ENCODE data around the gene PIEZO1. TPM values are rescaled to one million over a fixed set of nuclear protein-coding genes. Genes with fewer than 3 reads are reported as not detected.

PIEZO1 gene
- total and polyA plus RNA-seq, 10 of the 15 experiments (the other 5 are each of a cell fraction or from before 2014, with no cell fraction given): 1.3 to 169 (median 33.4) TPM

DNA sequence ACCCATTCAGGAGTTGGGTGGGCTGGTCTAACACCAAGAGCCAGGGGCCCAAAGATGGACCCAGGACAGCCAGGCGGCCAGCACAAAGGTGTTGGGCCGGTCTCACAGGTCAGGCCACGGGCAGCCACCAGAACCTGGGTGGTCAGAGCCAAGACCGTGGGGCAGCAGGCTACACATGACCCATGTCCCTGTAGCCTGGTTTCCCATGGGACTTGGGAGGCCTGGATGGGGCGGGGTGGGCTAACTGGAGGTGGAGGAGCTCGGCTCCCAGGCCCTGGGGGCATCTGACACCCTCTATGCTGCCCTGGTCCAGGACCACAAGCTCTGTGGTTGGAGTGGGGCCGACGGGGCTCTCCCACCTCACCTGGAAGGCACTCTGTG, 61.5 kb downstream of the PIEZO1 start:
- intact Hi-C loops (cut with micrococcal nuclease; ENCODE audit: unreplicated experiment) (no loop called here), in situ Hi-C loops (cut with MboI) (no loop called here)
- POLR2A ChIA-PET: no interaction called here
- peaks cover 0 to 63% of the 10 kb centered on the region in 2 experiments for H3K36me3 ChIP-seq (ENCODE audit: control insufficient read depth in 2 of 2, insufficient read depth in 2 of 2, low read length in 1 of 2)
- BruUV-seq (replicated peaks): no TSS peak
- H3K79me2 ChIP-seq (ENCODE audit: control insufficient read depth, insufficient read depth, low read length): no peaks in the 10 kb centered on the region
- CTCF ChIA-PET: no interaction called here
- no peak overlapping the region for H3K4me2 ChIP-seq (ENCODE audit: control insufficient read depth, insufficient read depth)
- ATAC-seq (no peak), DNase-seq (ENCODE audit: low read depth, low spot score) (no peak), FAIRE-seq (no peak)
- H3K4me3 ChIP-seq: no peak overlapping the region
- H3K9ac ChIP-seq (ENCODE audit: control insufficient read depth, insufficient read depth, low read length): no peak overlapping the region
- no peak overlapping the region for H2AFZ ChIP-seq (ENCODE audit: control insufficient read depth, low read depth, low read length)
- TF ChIP-seq RCOR1 (conservative IDR thresholded peaks at IDR 0.05; ENCODE audit: low read depth, low read length): no peak
- no peak for TF ChIP-seq HDAC2 (IDR thresholded peaks at IDR 0.05)
- TF ChIP-seq USF1 (IDR thresholded peaks at IDR 0.05; ENCODE audit: borderline replicate concordance, extremely low read length, insufficient read depth, low read depth, low read length): no peak
- TF ChIP-seq CEBPB (IDR thresholded peaks at IDR 0.05; ENCODE audit: borderline replicate concordance in 1 of 2, low read depth in 2 of 2, low read length in 2 of 2): no peak
- TF ChIP-seq SUPT20H (IDR thresholded peaks at IDR 0.05; ENCODE audit: borderline replicate concordance, control insufficient read depth, low read depth, low read length): no peak
- TF ChIP-seq, protein P1, sequence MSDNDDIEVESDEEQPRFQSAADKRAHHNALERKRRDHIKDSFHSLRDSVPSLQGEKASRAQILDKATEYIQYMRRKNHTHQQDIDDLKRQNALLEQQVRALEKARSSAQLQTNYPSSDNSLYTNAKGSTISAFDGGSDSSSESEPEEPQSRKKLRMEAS (IDR thresholded peaks at IDR 0.05; ENCODE audit: low read depth, low read length): no peak
- TF ChIP-seq NR2C2 (IDR thresholded peaks at IDR 0.05; ENCODE audit: borderline replicate concordance, control insufficient read depth, insufficient read length, low read depth): no peak
- TF ChIP-seq, protein P2, sequence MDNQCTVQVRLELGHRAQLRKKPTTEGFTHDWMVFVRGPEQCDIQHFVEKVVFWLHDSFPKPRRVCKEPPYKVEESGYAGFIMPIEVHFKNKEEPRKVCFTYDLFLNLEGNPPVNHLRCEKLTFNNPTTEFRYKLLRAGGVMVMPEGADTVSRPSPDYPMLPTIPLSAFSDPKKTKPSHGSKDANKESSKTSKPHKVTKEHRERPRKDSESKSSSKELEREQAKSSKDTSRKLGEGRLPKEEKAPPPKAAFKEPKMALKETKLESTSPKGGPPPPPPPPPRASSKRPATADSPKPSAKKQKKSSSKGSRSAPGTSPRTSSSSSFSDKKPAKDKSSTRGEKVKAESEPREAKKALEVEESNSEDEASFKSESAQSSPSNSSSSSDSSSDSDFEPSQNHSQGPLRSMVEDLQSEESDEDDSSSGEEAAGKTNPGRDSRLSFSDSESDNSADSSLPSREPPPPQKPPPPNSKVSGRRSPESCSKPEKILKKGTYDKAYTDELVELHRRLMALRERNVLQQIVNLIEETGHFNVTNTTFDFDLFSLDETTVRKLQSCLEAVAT (IDR thresholded peaks at IDR 0.05): no peak
- no peak for TF ChIP-seq IRF3 (IDR thresholded peaks at IDR 0.05)
- no peak for TF ChIP-seq NBN (IDR thresholded peaks at IDR 0.05)
- TF ChIP-seq IKZF1 (conservative IDR thresholded peaks at IDR 0.05): no peak
- no peak for TF ChIP-seq IKZF2 (IDR thresholded peaks at IDR 0.05)
- no peak for TF ChIP-seq ZBED1 (IDR thresholded peaks at IDR 0.05; ENCODE audit: borderline replicate concordance)
- TF ChIP-seq KAT2A (conservative IDR thresholded peaks at IDR 0.05; ENCODE audit: control insufficient read depth, low read depth, low read length): no peak
- TF ChIP-seq RB1 (IDR thresholded peaks at IDR 0.05; ENCODE audit: borderline replicate concordance): no peak
- no peak for TF ChIP-seq TCF12 (IDR thresholded peaks at IDR 0.05; ENCODE audit: low read depth, low read length)
- TF ChIP-seq ZNF384 (IDR thresholded peaks at IDR 0.05; ENCODE audit: borderline replicate concordance, low read depth, low read length): no peak
- TF ChIP-seq SMC3 (IDR thresholded peaks at IDR 0.05; ENCODE audit: borderline replicate concordance, low read length): no peak
- SMC1A ChIA-PET (ENCODE audit: uncharacterized antibody, unreplicated experiment): no interaction called here
- H3K4me1 ChIP-seq (ENCODE audit: control insufficient read depth, insufficient read depth, low read length): no peaks in the 10 kb centered on the region
- no peaks in the 10 kb centered on the region for H3K9me3 ChIP-seq (replicated peaks; ENCODE audit: control insufficient read depth, insufficient read depth, low read length)
- 87% methylated on average over 7 of the region's 8 CpGs for WGBS (ENCODE audit: insufficient coverage, insufficient replicate concordance, low lambda C conversion rate, missing lambda C conversion rate)
- RAD21 ChIA-PET (ENCODE audit: unreplicated experiment): no interaction called here
- H3K27me3 ChIP-seq (replicated peaks in 1 of 2; ENCODE audit: control insufficient read depth in 2 of 2, insufficient read depth in 2 of 2, low read length in 1 of 2): no peaks in the 10 kb centered on the region
- no peak overlapping the region for H3K27ac ChIP-seq (ENCODE audit: control insufficient read depth, insufficient read depth)
- H4K20me1 ChIP-seq (ENCODE audit: control insufficient read depth, insufficient read depth): no peaks in the 10 kb centered on the region

Measured in GM12878 (cell line).